HEK293 (cell line): ENCODE results near the gene USP12.

ENCODE experiments used
- CTCF ChIP-seq: fragments of 450-650 bp; formaldehyde crosslinking; IDR thresholded peaks from 2 replicates; pipeline ENCODE4 v1.5.1; 2016; ENCODE audit warnings: missing biosample characterization, missing genetic modification characterization
- SCRT1 ChIP-seq: fragments of 450-650 bp; formaldehyde crosslinking; IDR thresholded peaks from 2 replicates; pipeline ENCODE4 v1.5.1; 2016; ENCODE audit warnings: missing biosample characterization, missing genetic modification characterization, borderline replicate concordance
- ZNF138 ChIP-seq: fragments of 450-650 bp; formaldehyde crosslinking; IDR thresholded peaks from 2 replicates; pipeline ENCODE4 v1.5.1; 2016; ENCODE audit warnings: missing biosample characterization, missing genetic modification characterization, borderline replicate concordance
- ZNF18 ChIP-seq: fragments of 450-650 bp; formaldehyde crosslinking; IDR thresholded peaks from 2 replicates; pipeline ENCODE4 v1.5.1; 2016; ENCODE audit warnings: missing biosample characterization, missing genetic modification characterization
- ZNF23 ChIP-seq: fragments of 450-650 bp; formaldehyde crosslinking; IDR thresholded peaks from 2 replicates; pipeline ENCODE4 v1.5.1; 2016; ENCODE audit warnings: missing biosample characterization, missing genetic modification characterization, borderline replicate concordance
- ZNF274 ChIP-seq, 2 experiments: fragments of 200-500 bp in 1 of 2; fragments of 450-650 bp in 1 of 2; sonication (Bioruptor generic) in 1 of 2; formaldehyde crosslinking in 1 of 2; IDR thresholded peaks; 2 replicates each; pipeline versions ENCODE4 v1.5.1 to v1.6.1; 2014 to 2016; ENCODE audit warnings: borderline replicate concordance in 1 of 2, inconsistent platforms in 1 of 2, low read length in 1 of 2, missing biosample characterization in 1 of 2, missing genetic modification characterization in 1 of 2
- ZNF354C ChIP-seq: fragments of 450-650 bp; formaldehyde crosslinking; IDR thresholded peaks from 2 replicates; pipeline ENCODE4 v1.5.1; 2016; ENCODE audit warnings: missing biosample characterization, missing genetic modification characterization, low read depth, borderline replicate concordance
- ZNF423 ChIP-seq: fragments of 450-650 bp; formaldehyde crosslinking; IDR thresholded peaks from 2 replicates; pipeline ENCODE4 v1.5.1; 2016; ENCODE audit warnings: missing biosample characterization, missing genetic modification characterization
- ZXDB ChIP-seq: fragments of 450-650 bp; formaldehyde crosslinking; IDR thresholded peaks from 2 replicates; pipeline ENCODE4 v1.5.1; 2016; ENCODE audit warnings: missing biosample characterization, missing genetic modification characterization
- TF ChIP-seq, protein P1 (sequence below): fragments of 450-650 bp; formaldehyde crosslinking; IDR thresholded peaks from 2 replicates; pipeline ENCODE4 v1.5.1; 2016; ENCODE audit warnings: missing biosample characterization, missing genetic modification characterization
- TF ChIP-seq, protein P2 (sequence below): fragments of 450-650 bp; formaldehyde crosslinking; IDR thresholded peaks from 2 replicates; pipeline ENCODE4 v1.5.1; 2016; ENCODE audit warnings: missing biosample characterization, missing genetic modification characterization
- TF ChIP-seq, protein P3 (sequence below): fragments of 450-650 bp; formaldehyde crosslinking; IDR thresholded peaks from 2 replicates; pipeline ENCODE4 v1.5.1; 2016; ENCODE audit warnings: missing biosample characterization, missing genetic modification characterization
- TF ChIP-seq, protein P4 (sequence below): fragments of 450-650 bp; formaldehyde crosslinking; IDR thresholded peaks from 2 replicates; pipeline ENCODE4 v1.5.1; 2016; ENCODE audit warnings: missing biosample characterization, missing genetic modification characterization

- TF ChIP-seq ZNF18 (tag by site-specific recombination) (no peak), ZNF274 (IDR thresholded peaks at IDR 0.05; ENCODE audit: low read length) (no peak), ZNF274 (tag by site-specific recombination; IDR thresholded peaks at IDR 0.05; ENCODE audit: borderline replicate concordance) (no peak), ZNF423 (tag by site-specific recombination) (no peak), CTCF (tag by site-specific recombination) (no peak), ZNF138 (tag by site-specific recombination) (no peak), ZNF354C (no peak), SCRT1 (tag by site-specific recombination) (no peak), ZNF23 (no peak), ZXDB (no peak)
- TF ChIP-seq, protein P1, sequence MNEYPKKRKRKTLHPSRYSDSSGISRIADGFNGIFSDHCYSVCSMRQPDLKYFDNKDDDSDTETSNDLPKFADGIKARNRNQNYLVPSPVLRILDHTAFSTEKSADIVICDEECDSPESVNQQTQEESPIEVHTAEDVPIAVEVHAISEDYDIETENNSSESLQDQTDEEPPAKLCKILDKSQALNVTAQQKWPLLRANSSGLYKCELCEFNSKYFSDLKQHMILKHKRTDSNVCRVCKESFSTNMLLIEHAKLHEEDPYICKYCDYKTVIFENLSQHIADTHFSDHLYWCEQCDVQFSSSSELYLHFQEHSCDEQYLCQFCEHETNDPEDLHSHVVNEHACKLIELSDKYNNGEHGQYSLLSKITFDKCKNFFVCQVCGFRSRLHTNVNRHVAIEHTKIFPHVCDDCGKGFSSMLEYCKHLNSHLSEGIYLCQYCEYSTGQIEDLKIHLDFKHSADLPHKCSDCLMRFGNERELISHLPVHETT = no peak
- TF ChIP-seq, protein P2, sequence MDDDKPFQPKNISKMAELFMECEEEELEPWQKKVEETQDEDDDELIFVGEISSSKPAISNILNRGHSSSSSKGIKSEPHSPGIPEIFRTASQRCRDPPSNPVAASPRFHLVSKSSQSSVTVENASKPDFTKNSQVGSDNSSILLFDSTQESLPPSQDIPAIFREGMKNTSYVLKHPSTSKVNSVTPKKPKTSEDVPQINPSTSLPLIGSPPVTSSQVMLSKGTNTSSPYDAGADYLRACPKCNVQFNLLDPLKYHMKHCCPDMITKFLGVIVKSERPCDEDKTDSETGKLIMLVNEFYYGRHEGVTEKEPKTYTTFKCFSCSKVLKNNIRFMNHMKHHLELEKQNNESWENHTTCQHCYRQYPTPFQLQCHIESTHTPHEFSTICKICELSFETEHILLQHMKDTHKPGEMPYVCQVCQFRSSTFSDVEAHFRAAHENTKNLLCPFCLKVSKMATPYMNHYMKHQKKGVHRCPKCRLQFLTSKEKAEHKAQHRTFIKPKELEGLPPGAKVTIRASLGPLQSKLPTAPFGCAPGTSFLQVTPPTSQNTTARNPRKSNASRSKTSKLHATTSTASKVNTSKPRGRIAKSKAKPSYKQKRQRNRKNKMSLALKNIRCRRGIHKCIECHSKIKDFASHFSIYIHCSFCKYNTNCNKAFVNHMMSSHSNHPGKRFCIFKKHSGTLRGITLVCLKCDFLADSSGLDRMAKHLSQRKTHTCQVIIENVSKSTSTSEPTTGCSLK (tag by site-specific recombination) = no peak
- TF ChIP-seq, protein P3, sequence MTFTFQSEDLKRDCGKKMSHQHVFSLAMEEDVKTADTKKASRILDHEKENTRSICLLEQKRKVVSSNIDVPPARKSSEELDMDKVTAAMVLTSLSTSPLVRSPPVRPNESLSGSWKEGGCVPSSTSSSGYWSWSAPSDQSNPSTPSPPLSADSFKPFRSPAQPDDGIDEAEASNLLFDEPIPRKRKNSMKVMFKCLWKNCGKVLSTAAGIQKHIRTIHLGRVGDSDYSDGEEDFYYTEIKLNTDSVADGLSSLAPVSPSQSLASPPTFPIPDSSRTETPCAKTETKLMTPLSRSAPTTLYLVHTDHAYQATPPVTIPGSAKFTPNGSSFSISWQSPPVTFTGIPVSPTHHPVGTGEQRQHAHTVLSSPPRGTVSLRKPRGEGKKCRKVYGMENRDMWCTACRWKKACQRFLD = no peak
- TF ChIP-seq, protein P4, sequence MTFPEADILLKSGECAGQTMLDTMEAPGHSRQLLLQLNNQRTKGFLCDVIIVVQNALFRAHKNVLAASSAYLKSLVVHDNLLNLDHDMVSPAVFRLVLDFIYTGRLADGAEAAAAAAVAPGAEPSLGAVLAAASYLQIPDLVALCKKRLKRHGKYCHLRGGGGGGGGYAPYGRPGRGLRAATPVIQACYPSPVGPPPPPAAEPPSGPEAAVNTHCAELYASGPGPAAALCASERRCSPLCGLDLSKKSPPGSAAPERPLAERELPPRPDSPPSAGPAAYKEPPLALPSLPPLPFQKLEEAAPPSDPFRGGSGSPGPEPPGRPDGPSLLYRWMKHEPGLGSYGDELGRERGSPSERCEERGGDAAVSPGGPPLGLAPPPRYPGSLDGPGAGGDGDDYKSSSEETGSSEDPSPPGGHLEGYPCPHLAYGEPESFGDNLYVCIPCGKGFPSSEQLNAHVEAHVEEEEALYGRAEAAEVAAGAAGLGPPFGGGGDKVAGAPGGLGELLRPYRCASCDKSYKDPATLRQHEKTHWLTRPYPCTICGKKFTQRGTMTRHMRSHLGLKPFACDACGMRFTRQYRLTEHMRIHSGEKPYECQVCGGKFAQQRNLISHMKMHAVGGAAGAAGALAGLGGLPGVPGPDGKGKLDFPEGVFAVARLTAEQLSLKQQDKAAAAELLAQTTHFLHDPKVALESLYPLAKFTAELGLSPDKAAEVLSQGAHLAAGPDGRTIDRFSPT (tag by site-specific recombination) = no peak
Measured at GRCh38 chr13:27055526-27055925, 116.1 kb downstream of the USP12 start.
